WTC11 (cell line): ENCODE data around the gene GAR1. TPM values are rescaled to one million over a fixed set of nuclear protein-coding genes. Genes with fewer than 3 reads are reported as not detected.

Source experiments
- ATAC-seq: fragments of 200-7000 bp; cut with Tn5 transposase; 2 replicates; pipeline ENCODE4 v1.10.0; 2021; ENCODE audit warnings: mild to moderate bottlenecking, moderate library complexity
- CTCF ChIA-PET: fragments of 300-600 bp; sonication (Branson Sonifier 250); formaldehyde crosslinking; loops from one replicate; lab custom pipeline; 2021; ENCODE audit warnings: antibody characterized with exemption; lab: Charles Lee
- POLR2A ChIA-PET: fragments of 350-600 bp; sonication (Branson Sonifier 250); formaldehyde crosslinking; loops from one replicate; lab custom pipeline; 2021; ENCODE audit warnings: antibody characterized with exemption; lab: Charles Lee
- DNase-seq: peaks from one replicate; pipeline ENCODE4 v3.0.0; 2021; ENCODE audit warnings: low spot score
- H3K27ac Mint-ChIP-seq: 2 replicates; pipeline ENCODE4 v1.8.0; 2021; ENCODE audit warnings: mixed read lengths
- H3K27me3 Mint-ChIP-seq: 2 replicates; pipeline ENCODE4 v1.8.0; 2021; ENCODE audit warnings: low read depth, mild to moderate bottlenecking, moderate library complexity, mixed read lengths
- H3K36me3 Mint-ChIP-seq: 2 replicates; pipeline ENCODE4 v1.8.0; 2021; ENCODE audit warnings: mixed read lengths
- H3K4me1 Mint-ChIP-seq: 2 replicates; pipeline ENCODE4 v1.8.0; 2022; ENCODE audit warnings: mixed read lengths
- H3K4me3 Mint-ChIP-seq: 2 replicates; pipeline ENCODE4 v1.8.0; 2021; ENCODE audit warnings: mild to moderate bottlenecking, moderate library complexity, mixed read lengths
- H3K9me3 Mint-ChIP-seq: 2 replicates; pipeline ENCODE4 v1.8.0; 2021; ENCODE audit warnings: mixed read lengths
- ATF3 ChIP-seq: sonication (generic); formaldehyde crosslinking; conservative IDR thresholded peaks from 2 replicates; pipeline ENCODE4 v1.8.1; 2022; ENCODE audit warnings: mild to moderate bottlenecking, missing genetic modification reagents
- CREM ChIP-seq: sonication (generic); formaldehyde crosslinking; IDR thresholded peaks from 2 replicates; pipeline ENCODE4 v1.8.1; 2022; ENCODE audit warnings: mild to moderate bottlenecking, missing genetic modification reagents, moderate library complexity
- ELF4 ChIP-seq: sonication (generic); formaldehyde crosslinking; IDR thresholded peaks from 2 replicates; pipeline ENCODE4 v1.8.1; 2022; ENCODE audit warnings: low read depth, mild to moderate bottlenecking, moderate library complexity, missing genetic modification reagents
- ERG ChIP-seq: fragments of 250-450 bp; sonication (Bioruptor Pico); IDR thresholded peaks from 2 replicates; pipeline ENCODE4 v1.8.0; 2021; ENCODE audit warnings: mild to moderate bottlenecking
- FOXJ3 ChIP-seq: sonication (generic); formaldehyde crosslinking; IDR thresholded peaks from 2 replicates; pipeline ENCODE4 v1.9.0; 2021; ENCODE audit warnings: missing genetic modification reagents, mild to moderate bottlenecking, borderline replicate concordance
- FOXP4 ChIP-seq: sonication (generic); formaldehyde crosslinking; IDR thresholded peaks from 2 replicates; pipeline ENCODE4 v1.8.0; 2022; ENCODE audit warnings: mild to moderate bottlenecking, missing genetic modification reagents
- HMGA2 ChIP-seq: fragments of 250-450 bp; sonication (Bioruptor Pico); IDR thresholded peaks from 2 replicates; pipeline ENCODE4 v1.4.0; 2021; ENCODE audit warnings: mild to moderate bottlenecking, moderate library complexity
- IRF1 ChIP-seq: sonication (generic); formaldehyde crosslinking; IDR thresholded peaks from 2 replicates; pipeline ENCODE4 v1.8.0; 2023; ENCODE audit warnings: missing genetic modification reagents
- JAZF1 ChIP-seq: fragments of 250-450 bp; sonication (Bioruptor Pico); IDR thresholded peaks from 2 replicates; pipeline ENCODE4 v1.9.0; 2021; ENCODE audit warnings: moderate library complexity, mild to moderate bottlenecking, inconsistent platforms
- JUN ChIP-seq: sonication (generic); formaldehyde crosslinking; IDR thresholded peaks from 2 replicates; pipeline ENCODE4 v1.8.0; 2023; ENCODE audit warnings: mild to moderate bottlenecking, missing genetic modification reagents
- MYBL2 ChIP-seq: sonication (generic); formaldehyde crosslinking; IDR thresholded peaks from 2 replicates; pipeline ENCODE4 v1.8.1; 2023; ENCODE audit warnings: mild to moderate bottlenecking, moderate library complexity, missing genetic modification reagents
- NR1H2 ChIP-seq: sonication (generic); formaldehyde crosslinking; IDR thresholded peaks from 2 replicates; pipeline ENCODE4 v1.9.0; 2021; ENCODE audit warnings: mild to moderate bottlenecking, moderate library complexity, missing genetic modification reagents
- NR2C2 ChIP-seq: sonication (generic); formaldehyde crosslinking; IDR thresholded peaks from 2 replicates; pipeline ENCODE4 v1.8.0; 2022; ENCODE audit warnings: mild to moderate bottlenecking, missing genetic modification reagents
- NR3C1 ChIP-seq: sonication (generic); formaldehyde crosslinking; conservative IDR thresholded peaks from 2 replicates; pipeline ENCODE4 v1.8.1; 2023; ENCODE audit warnings: low read depth, mild to moderate bottlenecking, missing genetic modification reagents
- RORB ChIP-seq: fragments of 250-450 bp; sonication (Bioruptor Pico); IDR thresholded peaks from 2 replicates; pipeline ENCODE4 v1.9.0; 2021; ENCODE audit warnings: mild to moderate bottlenecking
- SOX15 ChIP-seq: fragments of 250-450 bp; sonication (Bioruptor Pico); IDR thresholded peaks from 2 replicates; pipeline ENCODE4 v1.9.0; 2021; ENCODE audit warnings: mild to moderate bottlenecking
- TEAD1 ChIP-seq: sonication (generic); formaldehyde crosslinking; IDR thresholded peaks from 2 replicates; pipeline ENCODE4 v1.8.0; 2022; ENCODE audit warnings: mild to moderate bottlenecking, missing genetic modification reagents
- TP53 ChIP-seq: sonication (generic); formaldehyde crosslinking; IDR thresholded peaks from 2 replicates; pipeline ENCODE4 v1.8.1; 2023; ENCODE audit warnings: mild to moderate bottlenecking, missing genetic modification reagents
- USF2 ChIP-seq: sonication (generic); formaldehyde crosslinking; IDR thresholded peaks from 2 replicates; pipeline ENCODE4 v1.8.1; 2023; ENCODE audit warnings: mild to moderate bottlenecking, missing genetic modification reagents, moderate library complexity
- ZBTB43 ChIP-seq: sonication (generic); formaldehyde crosslinking; IDR thresholded peaks from 2 replicates; pipeline ENCODE4 v1.8.1; 2023; ENCODE audit warnings: mild to moderate bottlenecking, missing genetic modification reagents
- ZNF121 ChIP-seq: sonication (generic); formaldehyde crosslinking; IDR thresholded peaks from 2 replicates; pipeline ENCODE4 v1.8.0; 2023; ENCODE audit warnings: missing genetic modification reagents
- ZNF138 ChIP-seq: sonication (generic); formaldehyde crosslinking; conservative IDR thresholded peaks from 2 replicates; pipeline ENCODE4 v1.8.1; 2022; ENCODE audit warnings: mild to moderate bottlenecking, moderate library complexity, missing genetic modification reagents
- ZNF219 ChIP-seq: sonication (generic); formaldehyde crosslinking; IDR thresholded peaks from 2 replicates; pipeline ENCODE4 v1.8.0; 2023; ENCODE audit warnings: missing genetic modification reagents, mild to moderate bottlenecking, borderline replicate concordance
- ZNF232 ChIP-seq: sonication (generic); formaldehyde crosslinking; IDR thresholded peaks from 2 replicates; pipeline ENCODE4 v1.8.0; 2022; ENCODE audit warnings: mild to moderate bottlenecking, missing genetic modification reagents
- ZNF281 ChIP-seq: sonication (generic); formaldehyde crosslinking; IDR thresholded peaks from 2 replicates; pipeline ENCODE4 v1.8.0; 2023; ENCODE audit warnings: mild to moderate bottlenecking, missing genetic modification reagents
- ZNF396 ChIP-seq: fragments of 250-450 bp; sonication (Bioruptor Pico); IDR thresholded peaks from 2 replicates; pipeline ENCODE4 v1.8.0; 2021; ENCODE audit warnings: mild to moderate bottlenecking, moderate library complexity, borderline replicate concordance
- total RNA-seq: library from RNA; stranded (reverse); gene quantifications from 3 replicates; pipeline ENCODE4 v1.2.3, GENCODE V29; 2021

Gene GAR1
- total RNA-seq, 1 experiment from 2014 or later, result 32.3 TPM

- Mint-ChIP-seq H3K36me3 (peaks cover 39% of the 10 kb centered on the region), H3K4me1 (peaks cover 16% of the 10 kb centered on the region), H3K27ac (peak overlapping the region; percentile 15; the same call in 1 of the 2 replicates), H3K9me3 (no peaks in the 10 kb centered on the region), H3K27me3 (no peaks in the 10 kb centered on the region), H3K4me3 (peak overlapping the region; percentile 97)
- CTCF ChIA-PET, result interaction anchor here (1.5 kb wide), 1 partner anchor 114 kb away, joined by 3 read pairs; the partner anchor contains the start of gene CASP6
- POLR2A ChIA-PET, result interaction anchor here (0.9 kb wide), 1 partner anchor 116 kb away, joined by 3 read pairs; no protein-coding TSS in a partner anchor
- TF ChIP-seq ELF4 (CRISPR knock-in tag) (no peak), USF2 (CRISPR knock-in tag) (no peak), HMGA2 (no peak), TP53 (no peak), ZNF138 (no peak), CREM (no peak), ZNF219 (no peak), ERG (no peak), ATF3 (CRISPR knock-in tag) (no peak), JAZF1 (CRISPR knock-in tag) (no peak), ZNF396 (CRISPR knock-in tag) (no peak), FOXJ3 (CRISPR knock-in tag) (no peak), RORB (CRISPR knock-in tag) (no peak)
- DNase-seq (no peak), ATAC-seq (no peak)
Observed at GRCh38 chr4:109816894-109817293, 1.3 kb downstream of the GAR1 start.

- no peak overlapping the region for H3K27ac Mint-ChIP-seq
- no peak overlapping the region for H3K4me3 Mint-ChIP-seq
- CTCF ChIA-PET, result no interaction called here
- H3K9me3 Mint-ChIP-seq, result no peaks in the 10 kb centered on the region
- no peak for TF ChIP-seq IRF1 (CRISPR knock-in tag)
- TF ChIP-seq ZNF121 (CRISPR knock-in tag), result no peak
- TF ChIP-seq, all 79 proteins: peak for 0
- ATAC-seq (no peak), DNase-seq (no peak)
- Mint-ChIP-seq H3K4me1 (peaks cover 16% of the 10 kb centered on the region), H3K27me3 (no peaks in the 10 kb centered on the region), H3K36me3 (peaks cover 51% of the 10 kb centered on the region)
- POLR2A ChIA-PET, result interaction anchor here (0.5 kb wide), 1 partner anchor 252 kb away, joined by 8 read pairs; no protein-coding TSS in a partner anchor
Observed at GRCh38 chr4:109818268-109818667, 2.7 kb downstream of the GAR1 start.

GRCh38 chr4:109820563-109820962 is 5.0 kb downstream of the GAR1 start:
- peaks cover 16% of the 10 kb centered on the region for H3K4me1 Mint-ChIP-seq
- H3K9me3 Mint-ChIP-seq, result no peaks in the 10 kb centered on the region
- ATAC-seq (no peak), DNase-seq (no peak)
- ChIA-PET CTCF (no interaction called here), POLR2A (no interaction called here)
- H3K36me3 Mint-ChIP-seq, result peaks cover 64% of the 10 kb centered on the region
- H3K27me3 Mint-ChIP-seq, result no peaks in the 10 kb centered on the region
- H3K4me3 Mint-ChIP-seq, result no peak overlapping the region
- no peak overlapping the region for H3K27ac Mint-ChIP-seq
- TF ChIP-seq NR3C1 (CRISPR knock-in tag) (no peak), NR1H2 (CRISPR knock-in tag) (no peak), ZNF281 (CRISPR knock-in tag) (no peak), TEAD1 (CRISPR knock-in tag) (no peak), JAZF1 (CRISPR knock-in tag) (no peak), SOX15 (CRISPR knock-in tag) (no peak), CREM (no peak), MYBL2 (CRISPR knock-in tag) (no peak), ZNF396 (CRISPR knock-in tag) (no peak), FOXP4 (CRISPR knock-in tag) (no peak), NR2C2 (no peak), ZNF232 (no peak), JUN (CRISPR knock-in tag) (no peak), ZBTB43 (CRISPR knock-in tag) (no peak)
